ENCODE results near the gene TSKS. TPM values are rescaled to one million over a fixed set of nuclear protein-coding genes. Genes with fewer than 3 reads are reported as not detected.

The TSKS gene
- total RNA-seq, 4 donors from 2014 or later: 1.1 to 2.5 (median 1.6) TPM

- TF ChIP-seq EP300 (IDR thresholded peaks at IDR 0.05): no peak
- TF ChIP-seq CTCF (IDR thresholded peaks at IDR 0.05): no peak
- no peak for TF ChIP-seq POLR2A (IDR thresholded peaks at IDR 0.05)
- peak overlapping the region in 1 of 4 donors; percentile 34 for H3K27ac ChIP-seq
- WGBS, 2 donors: 88 to 93% methylated on average over 8 of the region's 8 CpGs
- no peak overlapping the region for H3K4me3 ChIP-seq
- H3K27me3 ChIP-seq: no peaks in the 10 kb centered on the region
- no peak for DNase-seq (ENCODE audit: low spot score in 2 of 2)
- H3K4me1 ChIP-seq: peaks cover 0 to 43% (median 12%) of the 10 kb centered on the region in 4 donors
- H3K36me3 ChIP-seq: peaks cover 0 to 64% (median 12%) of the 10 kb centered on the region in 3 donors
- no peaks in the 10 kb centered on the region for H3K9me3 ChIP-seq
Measured at GRCh38 chr19:49806620-49806959, 43.5 kb upstream of the TSKS start.

- no peaks in the 10 kb centered on the region for H3K9me3 ChIP-seq
- no peak overlapping the region for H3K4me3 ChIP-seq
- H3K4me1 ChIP-seq: peaks cover 0 to 45% (median 13%) of the 10 kb centered on the region in 4 donors
- H3K36me3 ChIP-seq: peaks cover 0 to 70% (median 12%) of the 10 kb centered on the region in 3 donors
- no peak for TF ChIP-seq CTCF (IDR thresholded peaks at IDR 0.05)
- no peak for TF ChIP-seq EP300 (IDR thresholded peaks at IDR 0.05)
- TF ChIP-seq POLR2A (IDR thresholded peaks at IDR 0.05): no peak
- no peaks in the 10 kb centered on the region for H3K27me3 ChIP-seq
- no peak for DNase-seq (ENCODE audit: low spot score in 2 of 2)
- H3K27ac ChIP-seq: no peak overlapping the region
- 81 to 83% methylated on average over 20 of the region's 20 CpGs for WGBS, 2 donors
Measured at GRCh38 chr19:49805822-49806619, 42.9 kb upstream of the TSKS start.

- no peak for DNase-seq (ENCODE audit: low spot score in 2 of 2)
- peak overlapping the region in 1 of 4 donors; percentile 85 for H3K27ac ChIP-seq
- H3K9me3 ChIP-seq: no peaks in the 10 kb centered on the region
- no peak overlapping the region for H3K4me3 ChIP-seq
- H3K27me3 ChIP-seq: no peaks in the 10 kb centered on the region
- H3K36me3 ChIP-seq: peaks cover 0 to 95% (median 24%) of the 10 kb centered on the region in 3 donors
- TF ChIP-seq EP300 (IDR thresholded peaks at IDR 0.05) (no peak), CTCF (IDR thresholded peaks at IDR 0.05) (no peak), POLR2A (IDR thresholded peaks at IDR 0.05) (no peak)
- 86 to 100% methylated on average over 3 to 6 of the region's 6 CpGs for WGBS, 2 donors
- peaks cover 0 to 33% (median 8%) of the 10 kb centered on the region in 4 donors for H3K4me1 ChIP-seq
Measured at GRCh38 chr19:49803529-49803856, 40.4 kb upstream of the TSKS start.

GRCh38 chr19:49802836-49803528 lies 39.9 kb upstream of the TSKS start:
- no peaks in the 10 kb centered on the region for H3K9me3 ChIP-seq
- H3K4me1 ChIP-seq: peaks cover 0 to 28% (median 6%) of the 10 kb centered on the region in 4 donors
- peak overlapping the region in 2 of 4 donors; percentile 39 to 53 for H3K4me3 ChIP-seq
- 76 to 83% methylated on average over 12 to 23 of the region's 24 CpGs for WGBS, 2 donors
- no peak for TF ChIP-seq CTCF (IDR thresholded peaks at IDR 0.05)
- TF ChIP-seq POLR2A (IDR thresholded peaks at IDR 0.05): no peak
- TF ChIP-seq EP300 (IDR thresholded peaks at IDR 0.05): no peak
- H3K27ac ChIP-seq: peak overlapping the region in 2 of 4 donors; percentile 84 to 85
- H3K36me3 ChIP-seq: peaks cover 0 to 99% (median 24%) of the 10 kb centered on the region in 3 donors
- no peaks in the 10 kb centered on the region for H3K27me3 ChIP-seq
- no peak for DNase-seq (ENCODE audit: low spot score in 2 of 2)
